Stimulated activated CD8-positive, alpha-beta memory T cell treated with anti-CD3 and anti-CD28 coated beads, Interleukin-12 subunit alpha, Interleukin-12 subunit beta, amount 100 ng/mL, for 24 hours (primary cell): ENCODE results near the gene NT5C1A.

Experiments used
- DNase-seq: peaks from one replicate; pipeline ENCODE4 v3.0.0-alpha.2; 2020; ENCODE audit errors: extremely low read depth

Gene NT5C1A

GRCh38 chr1:39689635-39690034 lies 17.7 kb upstream of the NT5C1A start:
- no peak for DNase-seq

GRCh38 chr1:39689214-39689613 lies 17.3 kb upstream of the NT5C1A start:
- no peak for DNase-seq

- no peak for DNase-seq
Observed at GRCh38 chr1:39688706-39689105, 16.8 kb upstream of the NT5C1A start.

- no peak for DNase-seq
Observed at GRCh38 chr1:39687243-39687642, 15.3 kb upstream of the NT5C1A start.

- DNase-seq = no peak
Observed at GRCh38 chr1:39685071-39685470, 13.2 kb upstream of the NT5C1A start.

- DNase-seq = no peak
Observed at GRCh38 chr1:39684313-39684664, 12.4 kb upstream of the NT5C1A start.

GRCh38 chr1:39683591-39684312 lies 11.8 kb upstream of the NT5C1A start:
- DNase-seq = no peak

GRCh38 chr1:39681999-39682398 lies 10.1 kb upstream of the NT5C1A start:
- DNase-seq = no peak

- no peak for DNase-seq
Observed at GRCh38 chr1:39681294-39681693, 9.4 kb upstream of the NT5C1A start.

GRCh38 chr1:39680751-39681150 lies 8.8 kb upstream of the NT5C1A start:
- DNase-seq = no peak

- DNase-seq = no peak
Observed at GRCh38 chr1:39679821-39680220, 7.9 kb upstream of the NT5C1A start.

GRCh38 chr1:39678889-39679288 lies 7.0 kb upstream of the NT5C1A start:
- DNase-seq = no peak

GRCh38 chr1:39677645-39678044 lies 5.7 kb upstream of the NT5C1A start:
- no peak for DNase-seq

- DNase-seq = no peak
Observed at GRCh38 chr1:39676948-39677548, 5.1 kb upstream of the NT5C1A start.

GRCh38 chr1:39675220-39675619 lies 3.3 kb upstream of the NT5C1A start:
- no peak for DNase-seq

GRCh38 chr1:39673215-39673614 lies 1.3 kb upstream of the NT5C1A start:
- DNase-seq = no peak

GRCh38 chr1:39672551-39672947 lies 642 bp upstream of the NT5C1A start:
- no peak for DNase-seq

- DNase-seq = no peak
Observed at GRCh38 chr1:39671433-39671792, 494 bp downstream of the NT5C1A start.

GRCh38 chr1:39670689-39671088 lies 1.2 kb downstream of the NT5C1A start:
- no peak for DNase-seq

GRCh38 chr1:39668894-39669293 lies 3.0 kb downstream of the NT5C1A start:
- no peak for DNase-seq

- no peak for DNase-seq
Observed at GRCh38 chr1:39668111-39668510, 3.8 kb downstream of the NT5C1A start.

- no peak for DNase-seq
Observed at GRCh38 chr1:39666772-39667171, 5.1 kb downstream of the NT5C1A start.

- DNase-seq = no peak
Observed at GRCh38 chr1:39663559-39663958, 8.3 kb downstream of the NT5C1A start.

GRCh38 chr1:39662861-39663260 lies 9.0 kb downstream of the NT5C1A start:
- no peak for DNase-seq
